ENCODE measurements around the gene KCNIP1.

DNA sequence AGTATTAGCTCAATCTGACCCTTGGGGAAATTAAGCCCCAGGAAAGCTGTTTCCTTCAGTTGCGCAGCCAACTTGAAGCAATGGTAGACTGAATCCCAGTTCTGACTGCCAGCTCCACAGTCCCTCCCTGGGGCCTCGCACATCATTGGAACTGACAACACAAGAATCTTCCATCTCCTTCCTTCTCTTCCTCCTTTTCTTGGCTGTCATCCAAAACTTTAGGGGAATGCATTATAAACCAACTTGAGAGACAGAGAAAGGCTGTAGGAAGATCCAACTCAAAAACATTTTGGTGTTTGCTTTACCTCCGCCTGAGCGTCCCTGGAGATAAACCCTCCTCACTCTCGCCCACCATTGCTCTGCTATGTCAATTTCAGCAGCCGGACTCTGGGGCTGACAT, 16.6 kb downstream of the KCNIP1 start:
- TF ChIP-seq, protein P1, sequence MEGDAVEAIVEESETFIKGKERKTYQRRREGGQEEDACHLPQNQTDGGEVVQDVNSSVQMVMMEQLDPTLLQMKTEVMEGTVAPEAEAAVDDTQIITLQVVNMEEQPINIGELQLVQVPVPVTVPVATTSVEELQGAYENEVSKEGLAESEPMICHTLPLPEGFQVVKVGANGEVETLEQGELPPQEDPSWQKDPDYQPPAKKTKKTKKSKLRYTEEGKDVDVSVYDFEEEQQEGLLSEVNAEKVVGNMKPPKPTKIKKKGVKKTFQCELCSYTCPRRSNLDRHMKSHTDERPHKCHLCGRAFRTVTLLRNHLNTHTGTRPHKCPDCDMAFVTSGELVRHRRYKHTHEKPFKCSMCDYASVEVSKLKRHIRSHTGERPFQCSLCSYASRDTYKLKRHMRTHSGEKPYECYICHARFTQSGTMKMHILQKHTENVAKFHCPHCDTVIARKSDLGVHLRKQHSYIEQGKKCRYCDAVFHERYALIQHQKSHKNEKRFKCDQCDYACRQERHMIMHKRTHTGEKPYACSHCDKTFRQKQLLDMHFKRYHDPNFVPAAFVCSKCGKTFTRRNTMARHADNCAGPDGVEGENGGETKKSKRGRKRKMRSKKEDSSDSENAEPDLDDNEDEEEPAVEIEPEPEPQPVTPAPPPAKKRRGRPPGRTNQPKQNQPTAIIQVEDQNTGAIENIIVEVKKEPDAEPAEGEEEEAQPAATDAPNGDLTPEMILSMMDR (IDR thresholded peaks at IDR 0.05; ENCODE audit: insufficient read depth, low read depth, low read length), result no peak
- no peak for TF ChIP-seq EZH2 (IDR thresholded peaks at IDR 0.05; ENCODE audit: insufficient read depth, low read length)
